DOHH2 (cell line): ENCODE data around the gene SCN1B.

ENCODE experiments used
- CTCF ChIP-seq: fragments of 200-600 bp; sonication (generic); IDR thresholded peaks from one replicate; pipeline ENCODE4 v1.5.1; 2014; ENCODE audit warnings: antibody characterized with exemption, mild to moderate bottlenecking, low read depth, low read length; ENCODE audit not compliant: poor library complexity, severe bottlenecking
- EZH2phosphoT487 ChIP-seq: fragments of 200-600 bp; sonication (generic); IDR thresholded peaks from 2 replicates; pipeline ENCODE4 v1.6.1; 2017; ENCODE audit warnings: borderline replicate concordance, mild to moderate bottlenecking, antibody characterized with exemption, low read length, moderate library complexity, mixed read lengths

GRCh38 chr19:35068941-35069634, 38.8 kb downstream of the SCN1B start:
- TF ChIP-seq CTCF: no peak
- TF ChIP-seq EZH2phosphoT487: no peak
